GM21360 (cell line): ENCODE results near the gene PLEKHA5.
"Not testable (repeated sequence)": the region's sequence is repeated elsewhere in the genome, so short reads cannot be mapped to it uniquely, and the experiment has no call there.

Experiments used
- ATAC-seq: cut with Tn5 transposase; IDR thresholded peaks from one replicate; pipeline ENCODE4 v1.9.1; 2021; ENCODE audit warnings: mild to moderate bottlenecking, moderate library complexity; ENCODE audit not compliant: unreplicated experiment

Gene PLEKHA5

GRCh38 chr12:19273482-19274330 is 144.2 kb downstream of the PLEKHA5 start:
- no peak for ATAC-seq

GRCh38 chr12:19276767-19277166 is 147.2 kb downstream of the PLEKHA5 start:
- no peak for ATAC-seq

GRCh38 chr12:19277711-19278110 is 148.2 kb downstream of the PLEKHA5 start:
- ATAC-seq: no peak

GRCh38 chr12:19278407-19278806 is 148.9 kb downstream of the PLEKHA5 start:
- ATAC-seq: no peak

GRCh38 chr12:19282133-19282699 is 152.7 kb downstream of the PLEKHA5 start:
- ATAC-seq: no peak

GRCh38 chr12:19284658-19285057 is 155.1 kb downstream of the PLEKHA5 start:
- no peak for ATAC-seq

GRCh38 chr12:19285793-19286448 is 156.4 kb downstream of the PLEKHA5 start:
- no peak for ATAC-seq

- ATAC-seq: no peak
These were observed 157.8 kb downstream of the PLEKHA5 start for GRCh38 chr12:19287302-19287701.

GRCh38 chr12:19288161-19288560 is 158.6 kb downstream of the PLEKHA5 start:
- ATAC-seq: no peak

- ATAC-seq: no peak
These were observed 159.2 kb downstream of the PLEKHA5 start for GRCh38 chr12:19288603-19289244.

- ATAC-seq: no peak
These were observed 169.5 kb downstream of the PLEKHA5 start for GRCh38 chr12:19298836-19299605.

GRCh38 chr12:19299765-19300164 is 170.2 kb downstream of the PLEKHA5 start:
- no peak for ATAC-seq

- no peak for ATAC-seq
These were observed 171.7 kb downstream of the PLEKHA5 start for GRCh38 chr12:19301223-19301622.

- ATAC-seq: no peak
These were observed 172.2 kb downstream of the PLEKHA5 start for GRCh38 chr12:19301688-19302087.

GRCh38 chr12:19302100-19302640 is 172.6 kb downstream of the PLEKHA5 start:
- no peak for ATAC-seq

GRCh38 chr12:19303496-19303895 is 174.0 kb downstream of the PLEKHA5 start:
- no peak for ATAC-seq

- no peak for ATAC-seq
These were observed 174.7 kb downstream of the PLEKHA5 start for GRCh38 chr12:19304149-19304750.

- ATAC-seq: not testable (repeated sequence)
These were observed 176.1 kb downstream of the PLEKHA5 start for GRCh38 chr12:19305621-19306020.

- ATAC-seq: no peak
These were observed 176.8 kb downstream of the PLEKHA5 start for GRCh38 chr12:19306366-19306765.

GRCh38 chr12:19307451-19307850 is 177.9 kb downstream of the PLEKHA5 start:
- no peak for ATAC-seq
